ENCODE data around the gene ACTR10.

The ACTR10 gene

GRCh38 chr14:58199726-58200479 lies at the start of gene ACTR10:
Gene ACTR10 (plus strand): TSS chr14:58200149. CDS start chr14:58200218, 69 bp downstream.
- Histone ChIP-seq H3K27ac (ENCODE audit: low read depth in 2 of 2, low read length in 2 of 2) (peak within 1 kb of the TSS; percentile 92 to 93), H3K36me3 (ENCODE audit: control insufficient read depth in 2 of 2, insufficient read depth in 2 of 2, low read length in 2 of 2) (peaks cover 0 to 8% of the 10 kb centered on the region in 2 donors), H3K9me3 (ENCODE audit: control insufficient read depth in 2 of 2, low read length in 2 of 2) (no peaks in the 10 kb centered on the region)

GRCh38 chr14:58150243-58150805 lies 49.6 kb upstream of the ACTR10 start:
- no peak overlapping the region for H3K4me3 ChIP-seq (ENCODE audit: low read length in 2 of 2)
- H3K27me3 ChIP-seq (ENCODE audit: control insufficient read depth in 2 of 2, insufficient read depth in 2 of 2, low read length in 2 of 2) = peaks cover 9 to 21% of the 10 kb centered on the region in 2 donors
- H3K9me3 ChIP-seq (ENCODE audit: control insufficient read depth in 2 of 2, low read length in 2 of 2) = no peaks in the 10 kb centered on the region

More at GRCh38 chr14:58199726-58200479, at the start of gene ACTR10:
- Histone ChIP-seq H3K4me3 (ENCODE audit: low read length in 2 of 2) (peak within 1 kb of the TSS; percentile 85 to 97), H3K27me3 (ENCODE audit: control insufficient read depth in 2 of 2, insufficient read depth in 2 of 2, low read length in 2 of 2) (no peaks in the 10 kb centered on the region), H3K4me1 (ENCODE audit: control insufficient read depth in 2 of 2, insufficient read depth in 2 of 2, low read length in 2 of 2) (peaks cover 10 to 15% of the 10 kb centered on the region in 2 donors), H3K9ac (ENCODE audit: low read depth in 1 of 2, low read length in 2 of 2) (peak within 1 kb of the TSS; percentile 85 to 94)

GRCh38 chr14:58151133-58152013 lies 48.6 kb upstream of the ACTR10 start:
- no peaks in the 10 kb centered on the region for H3K9me3 ChIP-seq (ENCODE audit: control insufficient read depth in 2 of 2, low read length in 2 of 2)
- H3K4me3 ChIP-seq (ENCODE audit: low read length in 2 of 2) = peak overlapping the region; percentile 80 to 81
- peaks cover 5 to 12% of the 10 kb centered on the region in 2 donors for H3K4me1 ChIP-seq (ENCODE audit: control insufficient read depth in 2 of 2, insufficient read depth in 2 of 2, low read length in 2 of 2)
- H3K9ac ChIP-seq (ENCODE audit: low read depth in 1 of 2, low read length in 2 of 2) = peak overlapping the region; percentile 53 to 66
- peaks cover 8 to 21% of the 10 kb centered on the region in 2 donors for H3K27me3 ChIP-seq (ENCODE audit: control insufficient read depth in 2 of 2, insufficient read depth in 2 of 2, low read length in 2 of 2)
- no peaks in the 10 kb centered on the region for H3K36me3 ChIP-seq (ENCODE audit: control insufficient read depth in 2 of 2, insufficient read depth in 2 of 2, low read length in 2 of 2)
- peak overlapping the region in 1 of 2 donors; percentile 22 for H3K27ac ChIP-seq (ENCODE audit: low read depth in 2 of 2, low read length in 2 of 2)

More at GRCh38 chr14:58150243-58150805, 49.6 kb upstream of the ACTR10 start:
- no peak overlapping the region for H3K27ac ChIP-seq (ENCODE audit: low read depth in 2 of 2, low read length in 2 of 2)
- H3K36me3 ChIP-seq (ENCODE audit: control insufficient read depth in 2 of 2, insufficient read depth in 2 of 2, low read length in 2 of 2) = no peaks in the 10 kb centered on the region
- H3K4me1 ChIP-seq (ENCODE audit: control insufficient read depth in 2 of 2, insufficient read depth in 2 of 2, low read length in 2 of 2) = peaks cover 5 to 12% of the 10 kb centered on the region in 2 donors
- no peak overlapping the region for H3K9ac ChIP-seq (ENCODE audit: low read depth in 1 of 2, low read length in 2 of 2)

GRCh38 chr14:58152014-58152857 lies 47.7 kb upstream of the ACTR10 start, which contains the start of gene ARMH4:
Gene ARMH4 (minus strand): TSS chr14:58152213. CDS start chr14:58139358, 12,855 bp downstream.
- Histone ChIP-seq H3K27ac (ENCODE audit: low read depth in 2 of 2, low read length in 2 of 2) (peak within 1 kb of the TSS in 1 of 2 donors; percentile 22), H3K4me3 (ENCODE audit: low read length in 2 of 2) (peak within 1 kb of the TSS; percentile 80 to 81), H3K27me3 (ENCODE audit: control insufficient read depth in 2 of 2, insufficient read depth in 2 of 2, low read length in 2 of 2) (peaks cover 6 to 21% of the 10 kb centered on the region in 2 donors)

GRCh38 chr14:58160561-58160960 lies 39.4 kb upstream of the ACTR10 start:
- no peaks in the 10 kb centered on the region for H3K27me3 ChIP-seq (ENCODE audit: control insufficient read depth in 2 of 2, insufficient read depth in 2 of 2, low read length in 2 of 2)
- H3K4me1 ChIP-seq (ENCODE audit: control insufficient read depth in 2 of 2, insufficient read depth in 2 of 2, low read length in 2 of 2) = no peaks in the 10 kb centered on the region
- H3K9ac ChIP-seq (ENCODE audit: low read depth in 1 of 2, low read length in 2 of 2) = no peak overlapping the region
- H3K36me3 ChIP-seq (ENCODE audit: control insufficient read depth in 2 of 2, insufficient read depth in 2 of 2, low read length in 2 of 2) = no peaks in the 10 kb centered on the region
- no peaks in the 10 kb centered on the region for H3K9me3 ChIP-seq (ENCODE audit: control insufficient read depth in 2 of 2, low read length in 2 of 2)
- no peak overlapping the region for H3K27ac ChIP-seq (ENCODE audit: low read depth in 2 of 2, low read length in 2 of 2)
- H3K4me3 ChIP-seq (ENCODE audit: low read length in 2 of 2) = no peak overlapping the region

More at GRCh38 chr14:58152014-58152857, 47.7 kb upstream of the ACTR10 start, which contains the start of gene ARMH4:
- H3K9ac ChIP-seq (ENCODE audit: low read depth in 1 of 2, low read length in 2 of 2) = peak within 1 kb of the TSS; percentile 53 to 71
- no peaks in the 10 kb centered on the region for H3K9me3 ChIP-seq (ENCODE audit: control insufficient read depth in 2 of 2, low read length in 2 of 2)
- no peaks in the 10 kb centered on the region for H3K36me3 ChIP-seq (ENCODE audit: control insufficient read depth in 2 of 2, insufficient read depth in 2 of 2, low read length in 2 of 2)
- peaks cover 5 to 12% of the 10 kb centered on the region in 2 donors for H3K4me1 ChIP-seq (ENCODE audit: control insufficient read depth in 2 of 2, insufficient read depth in 2 of 2, low read length in 2 of 2)

GRCh38 chr14:58166005-58166983 lies 33.7 kb upstream of the ACTR10 start:
- no peaks in the 10 kb centered on the region for H3K9me3 ChIP-seq (ENCODE audit: control insufficient read depth in 2 of 2, low read length in 2 of 2)
- H3K27me3 ChIP-seq (ENCODE audit: control insufficient read depth in 2 of 2, insufficient read depth in 2 of 2, low read length in 2 of 2) = no peaks in the 10 kb centered on the region
- no peaks in the 10 kb centered on the region for H3K36me3 ChIP-seq (ENCODE audit: control insufficient read depth in 2 of 2, insufficient read depth in 2 of 2, low read length in 2 of 2)
- no peak overlapping the region for H3K9ac ChIP-seq (ENCODE audit: low read depth in 1 of 2, low read length in 2 of 2)
- H3K4me1 ChIP-seq (ENCODE audit: control insufficient read depth in 2 of 2, insufficient read depth in 2 of 2, low read length in 2 of 2) = peaks cover 0 to 2% of the 10 kb centered on the region in 2 donors
- H3K4me3 ChIP-seq (ENCODE audit: low read length in 2 of 2) = no peak overlapping the region
- H3K27ac ChIP-seq (ENCODE audit: low read depth in 2 of 2, low read length in 2 of 2) = no peak overlapping the region

- Histone ChIP-seq H3K27ac (ENCODE audit: low read depth in 2 of 2, low read length in 2 of 2) (no peak overlapping the region), H3K4me1 (ENCODE audit: control insufficient read depth in 2 of 2, insufficient read depth in 2 of 2, low read length in 2 of 2) (peaks cover 0 to 2% of the 10 kb centered on the region in 2 donors), H3K9ac (ENCODE audit: low read depth in 1 of 2, low read length in 2 of 2) (no peak overlapping the region), H3K36me3 (ENCODE audit: control insufficient read depth in 2 of 2, insufficient read depth in 2 of 2, low read length in 2 of 2) (no peaks in the 10 kb centered on the region), H3K9me3 (ENCODE audit: control insufficient read depth in 2 of 2, low read length in 2 of 2) (no peaks in the 10 kb centered on the region), H3K4me3 (ENCODE audit: low read length in 2 of 2) (no peak overlapping the region), H3K27me3 (ENCODE audit: control insufficient read depth in 2 of 2, insufficient read depth in 2 of 2, low read length in 2 of 2) (no peaks in the 10 kb centered on the region)
Measured at GRCh38 chr14:58167057-58167456, 32.9 kb upstream of the ACTR10 start.

- Histone ChIP-seq H3K27me3 (ENCODE audit: control insufficient read depth in 2 of 2, insufficient read depth in 2 of 2, low read length in 2 of 2) (no peaks in the 10 kb centered on the region), H3K36me3 (ENCODE audit: control insufficient read depth in 2 of 2, insufficient read depth in 2 of 2, low read length in 2 of 2) (no peaks in the 10 kb centered on the region), H3K27ac (ENCODE audit: low read depth in 2 of 2, low read length in 2 of 2) (no peak overlapping the region), H3K9ac (ENCODE audit: low read depth in 1 of 2, low read length in 2 of 2) (no peak overlapping the region), H3K4me1 (ENCODE audit: control insufficient read depth in 2 of 2, insufficient read depth in 2 of 2, low read length in 2 of 2) (peaks cover 0 to 2% of the 10 kb centered on the region in 2 donors), H3K9me3 (ENCODE audit: control insufficient read depth in 2 of 2, low read length in 2 of 2) (no peaks in the 10 kb centered on the region), H3K4me3 (ENCODE audit: low read length in 2 of 2) (no peak overlapping the region)
Measured at GRCh38 chr14:58167891-58168290, 32.1 kb upstream of the ACTR10 start.
